ENCODE results near the gene MESP2.

MESP2 gene

DNA sequence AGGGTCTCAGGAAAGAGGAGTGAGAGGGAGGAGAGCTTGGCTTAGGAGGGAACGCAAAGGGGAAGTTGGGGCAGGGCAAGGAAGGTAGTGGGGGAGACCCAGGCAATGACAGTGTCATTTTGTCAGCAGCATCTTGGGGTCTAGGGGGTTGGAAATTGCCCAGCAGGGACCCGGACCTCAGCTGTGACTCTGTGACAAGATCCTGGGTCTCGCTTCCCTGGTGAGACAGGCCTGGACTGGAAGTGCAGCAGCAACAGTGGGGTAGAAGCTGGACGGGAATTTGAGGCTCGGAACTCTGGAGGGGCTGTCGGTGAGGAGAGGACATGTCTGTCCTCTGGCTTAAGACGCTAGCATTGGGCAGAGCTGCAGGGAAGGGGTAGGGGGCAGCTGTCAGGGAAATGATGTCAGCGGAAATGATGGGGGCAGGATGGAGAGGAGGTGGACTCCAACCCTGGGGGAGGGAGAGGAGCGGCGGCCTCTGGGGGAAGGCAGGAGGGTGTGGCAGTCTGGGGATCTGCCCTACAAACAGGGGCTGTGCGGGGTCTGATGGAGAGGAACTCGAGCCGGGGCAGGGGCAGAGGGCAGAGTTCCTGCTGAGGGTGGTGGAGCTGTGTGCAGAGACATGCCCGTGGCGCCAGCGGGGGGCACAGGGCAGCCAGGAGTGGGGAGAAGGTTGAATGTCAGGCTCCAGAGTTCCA is 26.2 kb downstream of the MESP2 start:
- no peak for DNase-seq (ENCODE audit: low read depth)

DNA sequence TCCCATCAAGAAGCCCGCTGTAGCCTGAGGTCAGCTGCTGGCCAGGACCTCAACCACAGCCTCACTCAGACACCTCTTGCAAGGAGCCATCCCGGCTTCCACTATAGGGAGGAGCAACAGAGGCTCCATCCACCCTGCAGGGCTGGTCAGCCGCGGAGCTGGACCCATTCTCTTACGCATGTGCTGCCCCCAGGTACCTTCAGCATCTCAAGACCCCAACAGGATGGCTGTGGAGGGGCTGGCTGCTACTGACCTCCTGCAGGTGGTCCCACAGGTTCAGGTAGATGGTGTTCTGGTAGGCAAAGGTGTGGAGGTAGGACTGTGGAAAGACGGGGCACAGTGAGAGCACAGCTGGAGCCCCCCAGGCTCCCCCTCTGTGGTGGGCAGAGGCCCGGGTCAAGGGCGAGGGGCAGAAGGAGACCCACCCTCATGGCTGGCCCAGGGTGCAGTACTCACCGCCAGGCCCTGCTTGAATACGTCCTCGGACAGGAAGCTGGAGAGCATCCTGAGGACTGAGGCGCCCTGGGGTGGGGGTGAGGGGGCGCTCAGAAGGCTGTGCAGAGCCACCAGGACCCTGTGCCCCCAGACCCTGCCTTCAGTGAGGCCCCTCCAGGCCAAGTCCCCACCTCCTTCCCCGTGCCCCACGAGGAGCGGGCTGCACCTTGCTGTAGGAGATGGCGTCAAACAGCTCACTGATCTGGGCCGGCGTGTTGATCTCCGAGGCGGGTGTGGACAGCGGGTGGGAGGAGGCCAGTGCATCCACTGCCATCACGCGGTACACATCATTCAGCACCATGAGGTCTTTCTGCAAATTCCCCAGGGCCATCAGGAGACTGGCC is 27.1 kb downstream of the MESP2 start:
- no peak for DNase-seq (ENCODE audit: low read depth)

DNA sequence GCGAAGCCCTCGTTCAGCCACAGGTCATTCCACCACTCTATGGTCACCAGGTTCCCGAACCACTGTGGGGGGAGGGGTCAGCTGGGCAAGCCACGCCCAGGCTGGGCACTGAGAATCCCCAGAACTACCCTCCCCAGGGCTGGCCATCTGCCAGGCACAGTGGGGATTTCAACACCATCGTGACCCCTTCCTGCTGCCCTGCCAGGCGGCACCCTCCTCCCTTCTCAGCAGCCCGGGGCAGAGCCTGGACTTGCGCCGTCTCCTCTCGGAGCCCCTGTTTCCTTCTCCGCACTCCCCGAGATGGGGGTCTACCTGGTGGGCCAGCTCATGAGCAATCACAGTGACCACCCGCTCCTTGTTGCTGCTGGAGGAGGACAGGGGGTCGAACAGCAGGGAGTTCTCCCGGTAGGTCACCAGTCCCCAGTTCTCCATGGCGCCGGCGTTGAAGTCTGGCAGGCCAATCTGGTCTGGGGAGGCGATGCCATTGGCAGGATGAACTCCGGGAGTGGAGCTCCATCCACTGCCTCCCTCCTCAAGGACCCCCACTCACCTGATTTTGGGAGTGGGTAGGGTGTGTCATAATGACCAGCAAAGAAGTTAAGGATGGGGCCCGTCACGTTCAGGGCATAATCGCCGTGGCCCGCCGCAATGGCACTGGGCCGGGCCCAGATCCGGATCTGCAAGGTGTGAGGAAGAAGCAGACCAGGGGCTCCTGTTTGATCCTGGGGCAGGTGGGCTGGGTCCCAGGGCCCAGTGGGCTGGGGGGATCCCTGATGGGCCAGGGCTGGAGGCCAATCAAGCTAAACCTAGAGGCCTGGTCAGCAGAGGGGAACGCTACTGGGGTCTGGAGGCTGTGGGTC is 28.0 kb downstream of the MESP2 start:
- DNase-seq (ENCODE audit: low read depth): no peak

DNA sequence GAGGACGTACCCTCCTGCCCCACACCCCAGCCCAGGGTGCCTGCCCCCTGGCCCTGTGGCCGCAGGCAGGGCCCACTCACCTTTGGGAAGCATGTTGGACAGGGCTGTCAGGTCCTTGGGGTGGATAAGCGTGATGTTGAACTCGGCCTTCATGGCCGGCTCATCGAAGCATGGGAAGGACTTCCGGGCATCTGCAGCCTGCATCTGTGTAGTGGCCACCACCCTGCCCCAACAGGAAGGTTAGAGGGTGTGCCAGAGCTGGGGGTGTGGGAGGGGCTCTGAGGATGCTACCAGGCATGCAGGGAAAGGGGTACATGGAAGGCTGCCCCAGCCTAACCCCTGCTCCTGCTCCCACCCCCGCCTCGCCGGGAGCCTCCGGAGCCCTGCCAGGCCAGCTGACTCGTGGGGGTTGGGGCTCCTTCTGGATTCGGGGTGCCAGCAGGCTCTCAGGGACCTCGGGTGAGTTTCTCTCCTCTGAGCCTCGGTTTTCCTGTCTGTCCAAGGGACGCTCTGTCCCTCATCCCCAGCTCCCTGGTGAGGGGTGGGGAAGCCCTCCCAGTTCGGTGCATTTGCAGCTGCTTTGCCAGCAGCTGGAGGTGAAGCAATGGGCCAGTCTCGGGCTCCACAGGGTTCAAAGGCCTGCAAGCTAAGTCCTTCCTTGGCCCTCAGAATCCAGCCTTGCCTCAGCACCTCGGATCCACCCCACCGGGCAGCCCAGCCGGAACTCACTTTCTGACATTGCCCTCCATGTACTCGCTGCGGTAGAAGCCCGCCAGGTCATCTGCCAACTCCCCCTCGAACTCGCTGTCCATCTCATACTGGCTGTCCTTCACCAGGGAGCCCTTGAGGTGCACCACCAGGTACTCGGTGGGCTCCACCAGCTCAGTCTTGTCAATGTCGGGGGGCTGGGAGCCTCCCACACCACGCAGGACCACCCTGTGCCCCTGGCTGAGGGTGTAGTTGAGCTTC is 29.4 kb downstream of the MESP2 start:
- no peak for DNase-seq (ENCODE audit: low read depth)

DNA sequence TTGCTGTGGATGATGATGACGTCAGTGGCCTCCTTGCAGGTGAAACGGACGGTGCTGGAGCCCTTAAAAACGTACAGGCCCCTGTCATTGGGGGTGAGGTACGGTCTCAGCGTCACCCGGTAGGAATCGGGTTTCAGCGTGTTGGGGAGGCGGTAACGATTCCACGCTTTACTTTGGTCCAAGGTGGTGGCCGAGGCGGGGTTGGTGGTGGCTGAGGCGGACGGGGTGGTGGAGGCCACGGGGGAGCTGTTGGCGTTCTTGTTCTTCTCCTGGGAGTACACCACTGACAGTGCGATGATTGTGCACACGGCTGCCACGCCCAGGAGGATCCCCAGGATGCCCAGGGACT is 30.1 kb downstream of the MESP2 start:
- DNase-seq (ENCODE audit: low read depth): no peak

DNA sequence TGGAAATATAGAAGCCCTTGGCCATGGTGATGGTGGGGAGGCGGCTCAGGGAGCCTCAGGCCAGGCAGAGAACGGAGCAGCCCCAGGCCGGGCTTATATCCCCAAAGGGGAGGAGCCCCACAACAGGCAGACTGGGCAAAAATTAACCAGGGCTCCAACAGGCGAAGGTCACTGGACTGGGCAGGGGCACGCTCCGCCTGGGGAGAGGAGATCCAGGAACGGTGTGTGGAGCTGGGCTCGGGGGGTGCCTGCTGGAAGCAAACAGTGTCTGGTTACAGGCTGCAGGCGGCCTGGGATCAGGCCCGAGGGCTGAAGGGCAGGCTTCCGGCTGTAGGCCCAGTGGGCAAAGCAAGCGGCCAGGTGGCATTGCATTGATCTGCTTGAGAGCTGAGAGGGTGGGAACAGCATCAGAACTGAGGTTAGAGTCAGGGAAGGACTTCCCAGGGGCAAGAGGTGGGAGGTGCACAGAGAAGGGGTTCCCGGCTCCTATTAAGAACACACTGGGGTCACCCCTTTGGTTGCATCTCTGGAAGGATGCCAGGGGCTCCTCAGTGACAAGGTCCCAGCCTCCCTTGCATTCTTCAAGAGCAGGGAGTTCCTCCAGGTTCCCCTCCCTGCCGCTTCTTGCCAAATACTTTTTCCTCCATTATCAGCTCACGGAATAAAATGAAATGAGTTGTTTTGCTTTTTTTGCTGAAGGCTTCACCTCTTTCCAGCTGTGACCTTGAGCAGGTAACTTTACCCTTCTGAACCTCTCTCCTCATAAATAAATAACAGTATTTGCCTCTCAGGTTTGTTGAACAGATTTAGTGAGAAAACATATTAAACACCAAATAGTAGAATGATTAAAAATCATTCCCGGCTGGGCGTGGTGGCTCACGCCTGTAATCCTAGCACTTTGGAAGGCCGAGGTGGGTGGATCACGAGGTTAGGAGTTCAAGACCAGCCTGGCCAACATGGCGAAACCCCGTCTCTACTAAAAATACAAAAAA is 30.7 kb downstream of the MESP2 start:
- DNase-seq (ENCODE audit: low read depth): no peak

DNA sequence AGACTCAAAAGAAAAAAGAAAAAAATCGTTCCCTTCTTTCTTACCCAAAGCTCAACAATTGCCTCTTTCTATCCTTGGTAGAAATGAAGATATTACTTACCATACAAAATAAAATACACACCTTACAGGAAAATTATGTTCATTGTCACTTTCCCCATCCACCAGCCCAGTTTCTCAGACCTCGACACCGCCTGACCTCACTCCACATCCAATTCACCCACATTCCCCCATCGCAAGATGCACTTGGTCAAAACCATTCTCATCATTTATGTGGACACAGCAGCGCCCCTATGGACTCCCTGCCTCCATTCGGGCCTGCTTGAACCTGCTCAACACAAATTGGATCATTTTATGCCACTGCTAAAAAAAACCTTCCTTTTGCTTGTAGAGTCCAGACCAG is 31.6 kb downstream of the MESP2 start:
- no peak for DNase-seq (ENCODE audit: low read depth)

DNA sequence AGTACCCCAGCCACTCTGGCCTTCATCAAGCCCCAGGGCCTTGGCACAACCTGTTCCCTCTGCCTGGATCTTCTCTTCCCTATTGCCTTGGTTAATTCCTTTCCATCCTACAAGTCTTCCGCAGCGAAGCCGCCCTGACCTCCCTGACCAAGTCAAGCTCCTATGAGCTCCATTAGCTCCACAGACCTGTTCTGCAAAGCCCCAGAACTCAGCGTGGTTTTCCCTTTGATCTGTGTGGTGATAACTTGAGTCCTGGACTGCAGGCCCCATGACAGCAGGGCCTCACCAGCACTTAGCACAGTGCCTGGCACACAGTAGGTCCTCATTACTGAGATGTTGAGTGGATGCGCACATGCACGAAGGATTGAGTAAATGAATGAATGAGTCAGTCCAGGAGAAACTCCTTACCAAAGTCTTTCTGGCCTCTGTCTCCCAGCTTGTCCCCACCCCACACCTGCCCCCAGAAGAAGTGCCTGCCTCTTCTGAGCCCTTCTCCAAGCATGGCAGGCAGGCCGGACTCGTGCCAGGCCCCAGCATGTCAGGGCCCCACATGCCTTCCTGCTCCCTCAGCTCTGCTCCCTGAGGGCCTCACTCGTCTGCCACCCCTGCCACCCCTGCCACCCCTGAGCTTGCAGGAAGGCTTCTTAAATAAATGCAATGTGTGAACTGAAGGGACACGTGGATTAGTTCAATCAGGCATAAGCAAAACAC is 32.2 kb downstream of the MESP2 start:
- DNase-seq (ENCODE audit: low read depth): no peak

DNA sequence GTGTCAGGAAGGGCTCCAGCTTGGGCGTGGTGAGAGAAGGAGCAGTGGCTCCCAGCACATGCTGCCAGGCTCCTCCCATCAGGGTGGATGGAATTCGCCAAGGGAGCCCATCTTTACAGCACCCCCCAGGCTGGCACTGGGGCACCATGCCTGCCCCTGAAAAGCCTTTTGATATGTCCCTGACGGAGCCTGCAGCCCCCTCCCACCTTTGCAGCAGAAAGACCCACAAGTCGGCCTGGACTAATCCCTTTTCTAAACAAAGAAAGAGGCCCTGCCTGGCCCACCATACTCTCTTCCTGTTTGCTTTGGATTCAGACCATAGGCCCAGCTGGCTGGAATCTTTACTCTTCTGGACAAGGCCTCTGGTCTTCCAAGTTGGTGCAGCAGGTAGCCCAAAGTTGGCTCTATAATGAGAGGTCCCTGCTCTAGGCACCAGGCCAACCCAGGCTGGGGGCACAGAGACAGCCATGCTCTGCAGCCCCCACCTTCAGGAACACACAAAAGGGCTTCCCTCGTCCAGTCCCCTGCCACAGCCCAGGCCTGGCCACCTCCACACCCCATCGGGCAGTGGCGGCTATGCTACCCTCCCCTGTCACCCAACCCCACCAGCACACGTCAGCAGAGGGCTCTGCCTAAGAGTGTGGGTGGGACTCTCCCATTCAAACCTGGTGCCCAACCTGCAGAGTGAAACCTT is 33.1 kb downstream of the MESP2 start:
- no peak for DNase-seq (ENCODE audit: low read depth)

DNA sequence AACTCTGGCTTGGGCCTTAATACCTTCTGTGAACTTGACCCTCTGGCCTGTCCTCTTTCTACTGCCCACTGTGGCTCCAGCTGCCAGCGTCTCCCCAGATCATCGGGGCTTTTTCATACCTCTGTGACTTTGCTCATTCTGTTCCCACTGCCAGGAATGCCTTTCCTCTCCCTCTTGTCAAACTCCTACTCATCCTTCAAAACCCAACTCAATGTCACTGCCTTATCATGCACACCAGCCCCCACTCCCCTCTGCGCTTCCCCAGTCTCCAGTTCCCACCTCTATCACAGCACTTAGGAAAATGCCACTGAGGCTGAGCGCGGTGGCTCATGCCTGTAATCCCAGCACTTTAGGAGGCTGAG is 33.6 kb downstream of the MESP2 start:
- no peak for DNase-seq (ENCODE audit: low read depth)

DNA sequence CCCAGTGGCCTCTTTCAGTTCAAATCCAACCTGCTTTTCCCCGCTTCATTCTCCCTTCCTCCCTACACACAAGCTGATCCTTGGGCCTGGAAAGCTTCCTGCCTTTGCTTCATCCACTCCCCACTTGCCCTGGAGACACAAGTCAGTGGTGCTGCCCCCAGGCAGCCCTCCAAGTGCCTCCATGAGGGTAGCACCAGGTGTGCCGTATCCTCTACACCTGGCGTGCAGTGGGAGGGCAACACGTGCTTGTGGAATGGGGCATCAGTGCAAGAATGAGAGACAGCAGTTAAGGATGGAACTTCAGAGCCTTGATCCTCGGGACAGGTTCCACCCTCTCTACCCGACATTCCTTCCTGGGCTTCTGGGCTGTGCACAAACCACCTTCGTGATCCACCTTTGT is 34.7 kb downstream of the MESP2 start:
- DNase-seq (ENCODE audit: low read depth): no peak

DNA sequence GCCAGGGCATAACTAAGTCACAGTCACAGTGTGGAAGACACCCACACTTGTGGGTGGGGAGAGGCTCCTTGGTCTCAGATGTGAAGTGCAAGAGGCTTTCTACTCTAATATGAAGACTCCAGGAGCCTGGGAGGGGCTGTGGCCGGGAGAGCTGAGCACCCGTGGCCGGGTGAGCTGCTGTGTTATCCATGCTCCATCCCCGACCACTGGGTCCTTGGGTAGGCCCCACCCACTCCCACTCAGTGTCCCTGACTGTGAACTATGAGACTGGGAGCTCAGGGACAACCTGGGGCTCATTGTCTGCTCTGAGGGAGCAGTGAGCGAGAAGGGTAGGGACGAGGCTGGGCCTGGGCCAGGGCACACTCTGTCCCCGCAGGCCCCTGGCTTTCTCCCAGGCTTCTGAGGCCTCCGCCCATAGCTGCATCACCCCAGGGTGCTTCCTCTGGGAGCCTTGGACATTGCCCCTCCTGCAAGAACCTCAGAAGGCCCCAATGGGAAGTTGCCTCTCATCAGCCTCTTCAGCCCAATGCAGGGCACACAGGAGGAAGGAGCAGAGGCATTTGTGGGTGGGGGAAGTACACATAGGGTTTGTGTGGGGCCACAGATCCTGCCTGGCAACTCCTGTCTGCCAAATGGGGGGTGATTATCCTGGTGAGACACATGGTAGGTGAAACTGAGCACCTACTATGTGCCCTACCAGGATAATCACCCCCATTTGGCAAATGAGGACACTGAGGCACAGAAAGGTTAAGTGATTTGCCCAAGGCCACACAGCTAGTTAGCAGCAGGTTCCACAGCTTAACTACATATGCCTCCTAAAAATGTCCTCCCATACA is 36.1 kb downstream of the MESP2 start:
- DNase-seq (ENCODE audit: low read depth): no peak

DNA sequence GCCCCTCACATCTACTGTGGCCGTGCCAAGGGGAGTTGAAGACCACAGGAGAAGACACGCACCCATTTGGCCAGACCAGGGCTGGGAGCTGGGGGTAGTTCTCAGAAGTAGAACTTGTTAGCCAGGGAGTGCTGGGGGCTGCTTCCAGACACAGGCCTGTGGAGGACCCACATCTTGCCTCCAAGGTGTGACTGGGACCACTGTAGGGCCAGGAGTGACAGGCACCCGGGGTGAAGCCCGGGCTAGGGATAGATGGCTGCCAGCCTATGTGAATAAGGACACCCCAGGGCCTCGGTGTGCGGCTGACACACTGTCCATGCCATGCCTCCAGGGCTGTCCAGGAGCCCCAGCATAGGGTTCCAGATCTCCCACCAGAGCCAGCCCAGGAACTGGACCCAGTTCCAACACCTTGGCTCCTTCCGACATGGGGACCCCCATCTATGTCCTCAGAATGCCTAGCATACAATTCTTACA is 36.8 kb downstream of the MESP2 start:
- no peak for DNase-seq (ENCODE audit: low read depth)

DNA sequence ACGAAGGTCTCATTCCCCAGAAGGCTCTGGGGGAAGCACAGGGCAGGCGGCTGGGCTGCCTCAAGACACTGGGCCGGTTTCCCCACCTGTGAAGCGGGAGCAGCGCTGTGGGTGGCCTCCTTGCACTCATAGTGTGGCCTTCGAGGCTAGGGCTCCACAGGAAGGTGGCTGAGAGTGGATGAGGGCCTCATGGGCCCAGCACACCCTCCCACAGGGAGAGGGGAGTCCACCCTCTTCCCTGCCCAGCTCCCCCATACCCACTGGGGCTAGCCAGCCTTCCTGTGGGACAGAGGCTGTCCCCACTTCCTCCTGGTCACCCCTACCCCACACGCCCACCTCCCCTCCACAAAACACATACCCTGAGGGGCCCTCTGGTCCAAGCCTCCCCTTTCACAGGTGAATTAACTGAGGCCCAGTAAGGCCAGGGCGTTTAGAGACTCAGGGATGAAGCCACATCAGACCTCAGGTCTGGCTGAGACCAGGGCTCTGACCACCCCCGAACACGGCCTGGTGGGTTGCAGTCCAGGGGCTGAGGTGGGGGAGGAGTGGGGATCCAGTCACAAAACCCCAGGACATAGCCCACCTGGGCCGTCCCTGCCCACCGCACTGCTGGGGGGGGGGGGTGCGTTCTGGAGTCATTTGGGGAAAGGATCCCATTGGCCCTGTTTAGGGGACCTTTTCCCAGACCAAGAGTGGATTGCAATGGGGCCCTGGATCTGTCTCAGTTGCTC is 37.4 kb downstream of the MESP2 start:
- DNase-seq (ENCODE audit: low read depth): no peak

DNA sequence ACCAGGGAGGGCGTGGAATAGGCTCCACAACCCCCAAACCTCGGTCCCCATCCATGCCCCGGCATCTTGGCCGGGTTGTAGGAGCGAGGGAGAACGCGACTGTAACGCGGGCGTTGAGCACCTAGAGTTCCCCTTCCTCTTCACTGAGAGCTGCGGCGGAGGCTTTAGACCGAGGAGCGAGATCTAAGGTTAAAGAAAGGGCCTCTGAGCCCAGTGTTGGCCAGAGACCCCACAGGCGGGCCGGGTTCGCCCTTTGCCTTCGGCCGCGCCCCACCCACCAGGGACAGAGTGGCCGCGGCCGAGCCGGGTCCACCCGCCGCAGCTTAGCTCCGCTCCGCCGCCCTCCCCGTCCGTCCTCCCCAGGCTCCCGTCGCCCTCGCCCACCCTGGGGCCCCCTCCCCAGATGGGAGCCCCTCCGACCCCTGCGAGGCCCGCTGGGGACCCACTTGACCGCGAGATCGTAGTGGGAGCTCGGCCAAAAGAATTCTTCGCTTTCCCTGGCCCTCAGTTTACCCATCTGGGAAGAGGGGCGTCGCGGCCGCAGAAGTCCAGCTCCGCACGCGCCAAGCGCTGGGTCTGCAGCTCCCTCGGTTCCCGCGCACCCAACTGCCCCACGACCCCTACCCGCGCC is 38.1 kb downstream of the MESP2 start:
- DNase-seq (ENCODE audit: low read depth): no peak

DNA sequence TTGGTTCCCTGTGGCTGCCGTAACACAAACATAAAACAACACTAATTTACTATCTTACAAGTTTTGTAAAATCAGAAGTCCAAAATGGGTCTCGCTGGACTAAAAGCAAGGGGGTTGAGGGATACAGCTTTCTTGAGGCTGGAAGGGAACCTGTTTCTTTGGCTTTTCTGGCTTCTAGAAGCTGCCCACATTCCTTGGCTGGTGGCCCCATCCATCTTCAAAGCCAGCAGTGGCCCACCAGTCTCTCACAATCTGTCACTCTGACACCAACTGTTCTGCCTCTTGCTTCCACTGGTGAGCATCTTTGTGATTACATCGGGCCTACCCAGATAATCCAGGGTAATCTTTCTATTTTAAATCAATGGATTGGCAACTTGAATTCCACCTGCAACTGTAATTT is 39.6 kb downstream of the MESP2 start:
- no peak for DNase-seq (ENCODE audit: low read depth)

DNA sequence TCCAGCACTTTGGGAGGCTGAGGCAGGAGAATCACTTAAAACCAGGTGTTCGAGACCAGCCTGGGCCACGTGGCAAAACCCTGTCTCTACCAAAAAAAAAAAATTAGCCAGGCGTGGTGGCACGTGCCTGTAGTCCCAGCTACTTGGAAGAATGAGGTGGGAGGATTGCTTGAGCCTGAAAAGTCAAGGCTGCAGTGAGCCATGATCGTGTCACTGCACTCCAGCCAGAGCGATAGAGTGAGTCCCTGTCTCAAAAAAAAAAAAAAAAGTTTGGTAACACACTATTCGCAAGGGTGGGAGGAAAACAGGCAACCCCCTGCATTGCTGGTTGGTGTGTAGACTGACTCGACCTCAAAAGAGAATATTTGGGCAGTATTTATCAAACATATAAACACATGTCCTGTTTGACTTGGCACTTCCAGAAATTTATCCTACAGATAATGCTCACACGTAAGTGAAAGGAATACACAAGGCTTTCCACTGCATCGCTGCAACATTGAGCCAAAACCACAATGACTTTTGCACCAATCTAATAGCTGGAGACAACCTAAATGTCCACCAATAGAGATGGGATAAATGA is 41.7 kb downstream of the MESP2 start:
- no peak for DNase-seq (ENCODE audit: low read depth)

Data from activated T-cell treated with anti-CD3 and anti-CD28 coated beads for 1 hour (primary cell).